ENCODE measurements around the gene F11.
"Not testable (repeated sequence)": the region's sequence is repeated elsewhere in the genome, so short reads cannot be mapped to it uniquely, and the experiment has no call there.

The F11 gene

DNA sequence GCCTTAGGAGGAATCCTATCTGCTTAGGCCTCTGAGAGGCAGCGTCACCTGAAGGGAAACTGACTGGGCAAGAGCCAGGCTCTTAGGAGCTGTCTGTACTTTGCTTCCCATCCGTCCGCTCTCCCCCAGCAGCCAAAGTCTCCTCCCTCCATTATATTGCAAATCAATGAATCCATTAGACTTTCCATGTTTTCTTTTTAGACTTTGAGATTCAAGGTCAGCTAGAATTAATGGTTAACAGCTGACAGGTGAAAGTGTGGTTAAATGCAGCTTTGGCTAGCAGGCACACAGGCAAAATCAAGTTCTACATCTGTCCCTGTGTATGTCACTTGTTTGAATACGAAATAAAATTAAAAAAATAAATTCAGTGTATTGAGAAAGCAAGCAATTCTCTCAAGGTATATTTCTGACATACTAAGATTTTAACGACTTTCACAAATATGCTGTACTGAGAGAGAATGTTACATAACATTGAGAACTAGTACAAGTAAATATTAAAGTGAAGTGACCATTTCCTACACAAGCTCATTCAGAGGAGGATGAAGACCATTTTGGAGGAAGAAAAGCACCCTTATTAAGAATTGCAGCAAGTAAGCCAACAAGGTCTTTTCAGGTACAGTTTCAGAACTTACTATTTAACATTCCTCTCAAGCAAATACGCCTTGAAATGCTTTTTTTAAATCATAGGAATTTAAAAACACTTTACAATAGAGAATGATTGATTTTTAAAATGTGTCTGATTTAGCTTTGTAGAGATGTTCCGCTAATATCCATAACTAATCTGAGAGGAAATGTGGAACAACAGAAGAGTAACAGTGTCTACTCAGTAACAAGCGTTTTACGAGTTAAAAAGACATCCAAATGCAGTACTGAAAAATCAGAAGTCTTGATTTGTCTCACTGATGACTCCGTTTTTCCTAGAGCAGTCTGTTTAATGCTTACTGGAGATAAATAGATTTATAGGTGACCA is at the start of gene F11:
Gene F11 (plus strand): TSS at position 507 of the 970 bp plus-strand sequence. CDS start 948 bp downstream, outside the sequence.
- no peak for DNase-seq

GRCh38 chr4:186216465-186217024 is 49.4 kb upstream of the F11 start:
- DNase-seq: no peak

GRCh38 chr4:186217733-186218293 is 48.2 kb upstream of the F11 start:
- no peak for DNase-seq

GRCh38 chr4:186221624-186222023 is 44.4 kb upstream of the F11 start:
- DNase-seq: no peak

- no peak for DNase-seq
Measured at GRCh38 chr4:186225848-186226247, 40.1 kb upstream of the F11 start.

DNA sequence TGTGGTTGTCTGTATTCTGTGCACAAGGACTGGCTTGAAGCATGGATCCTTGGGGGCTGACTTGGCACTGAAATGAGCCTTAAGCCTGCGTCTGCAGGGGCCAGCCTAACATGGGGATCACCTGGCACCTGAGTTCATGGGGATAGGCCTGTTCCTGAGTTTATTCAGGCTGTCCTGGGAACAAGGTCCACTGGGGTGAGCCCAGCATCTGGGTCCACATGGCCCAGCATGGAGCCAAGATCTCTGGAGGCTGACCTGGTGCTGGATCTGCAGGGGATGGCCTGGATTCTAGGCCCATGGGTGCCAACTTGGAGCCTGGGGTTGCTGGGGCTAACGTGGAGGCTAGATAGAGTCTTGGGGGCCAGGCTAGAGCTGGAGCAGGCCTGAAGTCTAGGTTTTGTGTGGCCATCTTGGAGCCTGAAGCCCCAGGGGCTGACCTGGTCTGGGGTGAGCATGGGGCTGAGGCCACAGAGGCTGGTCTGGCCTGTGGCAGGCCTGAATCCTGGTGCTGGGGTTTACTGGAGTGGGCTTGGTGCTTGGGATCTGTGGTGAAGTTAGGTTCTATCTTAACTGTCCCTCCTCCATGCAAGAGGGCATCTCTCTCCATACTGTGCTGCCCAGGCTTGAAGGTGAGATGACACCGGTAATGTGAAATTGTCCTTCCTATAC is 39.3 kb upstream of the F11 start:
- no peak for DNase-seq

GRCh38 chr4:186227221-186227620 is 38.8 kb upstream of the F11 start, which contains the start of gene KLKB1:
KLKB1 (plus strand) TSS chr4:186227507; CDS start chr4:186228196, 689 bp downstream.
- DNase-seq: no peak

- no peak for DNase-seq
Measured at GRCh38 chr4:186227744-186228513, 38.1 kb upstream of the F11 start.

- DNase-seq: no peak
Measured at GRCh38 chr4:186228514-186228894, 37.5 kb upstream of the F11 start.

DNA sequence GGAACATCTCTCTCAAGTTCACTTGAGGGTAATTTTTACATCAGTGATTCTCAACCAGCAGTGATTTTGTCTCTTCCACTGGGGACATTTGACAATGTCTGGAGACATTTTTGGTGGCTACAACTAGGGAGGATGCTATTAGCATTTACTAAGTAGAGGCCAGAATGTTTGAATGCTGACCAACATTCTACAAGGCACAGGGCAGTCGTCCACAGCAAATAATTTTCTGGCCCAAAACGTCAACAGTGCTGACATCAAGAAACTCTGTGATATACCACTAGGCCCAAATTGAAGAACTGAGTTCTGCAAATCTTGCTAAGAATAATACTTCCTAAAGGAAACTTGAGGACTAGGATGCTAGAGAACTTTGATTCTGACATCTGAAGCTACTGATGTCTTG is 31.6 kb upstream of the F11 start:
- no peak for DNase-seq

GRCh38 chr4:186236126-186236525 is 29.9 kb upstream of the F11 start:
- DNase-seq: no peak

DNA sequence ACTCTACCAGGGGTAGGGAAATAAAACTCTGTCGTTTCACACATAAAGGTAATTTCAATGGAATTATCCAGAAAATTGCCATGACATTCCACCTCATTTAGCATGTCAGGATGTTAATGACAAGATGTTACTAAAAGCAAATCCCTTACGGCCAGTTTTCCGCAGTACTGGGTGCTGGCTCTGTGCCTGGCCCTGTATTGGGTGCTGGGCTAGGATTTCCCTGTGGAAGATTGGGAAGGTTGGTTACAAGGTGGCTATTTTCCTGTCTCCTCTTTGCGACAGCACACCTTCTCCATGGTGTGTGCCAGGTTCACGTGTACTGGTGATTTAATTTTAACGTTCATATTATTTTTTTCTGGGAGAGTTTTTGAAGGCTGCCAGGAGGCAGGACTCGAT is 25.5 kb upstream of the F11 start:
- DNase-seq: no peak

- no peak for DNase-seq
Measured at GRCh38 chr4:186240848-186241491, 25.0 kb upstream of the F11 start.

- no peak for DNase-seq
Measured at GRCh38 chr4:186241616-186242015, 24.4 kb upstream of the F11 start.

DNA sequence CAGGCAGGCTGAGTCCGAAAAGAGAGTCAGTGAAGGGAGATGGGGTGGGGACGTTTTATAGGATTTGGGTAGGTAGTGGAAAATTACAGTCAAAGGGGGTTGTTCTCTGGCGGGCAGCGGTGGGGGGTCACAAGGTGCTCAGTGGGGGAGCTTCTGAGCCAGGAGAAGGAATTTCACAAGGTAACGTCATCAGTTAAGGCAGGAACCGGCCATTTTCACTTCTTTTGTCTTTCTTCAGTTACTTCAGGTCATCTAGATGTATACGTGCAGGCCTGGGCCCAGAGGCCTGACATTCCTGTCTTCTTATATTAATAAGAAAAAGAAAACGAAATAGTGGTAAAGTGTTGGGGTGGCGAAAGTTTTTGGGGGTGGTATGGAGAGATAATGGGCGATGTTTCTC is 24.0 kb upstream of the F11 start:
- not testable (repeated sequence) for DNase-seq

GRCh38 chr4:186243331-186243730 is 22.7 kb upstream of the F11 start:
- DNase-seq: no peak

GRCh38 chr4:186244835-186245234 is 21.2 kb upstream of the F11 start:
- DNase-seq: no peak

DNA sequence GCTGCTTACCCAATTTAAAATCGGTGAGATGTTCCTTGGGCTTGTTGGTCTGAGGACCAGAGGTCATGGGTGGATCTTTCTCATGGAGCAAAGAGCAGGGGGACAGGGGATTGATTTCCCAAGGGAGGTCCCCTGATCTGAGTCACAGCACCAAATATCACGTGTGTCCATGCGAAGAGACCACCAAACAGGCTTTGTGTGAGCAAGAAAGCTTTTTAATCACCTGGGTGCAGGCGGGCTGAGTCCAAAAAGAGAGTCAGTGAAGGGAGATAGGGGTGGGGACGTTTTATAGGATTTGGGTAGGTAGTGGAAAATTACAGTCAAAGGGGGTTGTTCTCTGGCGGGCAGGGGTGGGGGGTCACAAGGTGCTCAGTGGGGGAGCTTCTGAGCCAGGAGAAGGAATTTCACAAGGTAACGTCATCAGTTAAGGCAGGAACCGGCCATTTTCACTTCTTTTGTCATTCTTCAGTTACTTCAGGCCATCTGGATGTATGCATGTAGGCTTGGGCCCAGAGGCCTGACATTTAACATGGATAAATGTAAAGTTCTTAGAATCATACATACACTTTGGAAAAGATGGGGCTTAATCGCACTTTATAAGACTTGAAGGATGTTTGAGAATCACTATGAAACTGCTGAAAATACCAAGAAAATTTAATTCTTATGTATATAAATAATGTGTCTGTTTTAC is 18.8 kb upstream of the F11 start:
- not testable (repeated sequence) for DNase-seq

- no peak for DNase-seq
Measured at GRCh38 chr4:186248643-186249042, 17.3 kb upstream of the F11 start.

DNA sequence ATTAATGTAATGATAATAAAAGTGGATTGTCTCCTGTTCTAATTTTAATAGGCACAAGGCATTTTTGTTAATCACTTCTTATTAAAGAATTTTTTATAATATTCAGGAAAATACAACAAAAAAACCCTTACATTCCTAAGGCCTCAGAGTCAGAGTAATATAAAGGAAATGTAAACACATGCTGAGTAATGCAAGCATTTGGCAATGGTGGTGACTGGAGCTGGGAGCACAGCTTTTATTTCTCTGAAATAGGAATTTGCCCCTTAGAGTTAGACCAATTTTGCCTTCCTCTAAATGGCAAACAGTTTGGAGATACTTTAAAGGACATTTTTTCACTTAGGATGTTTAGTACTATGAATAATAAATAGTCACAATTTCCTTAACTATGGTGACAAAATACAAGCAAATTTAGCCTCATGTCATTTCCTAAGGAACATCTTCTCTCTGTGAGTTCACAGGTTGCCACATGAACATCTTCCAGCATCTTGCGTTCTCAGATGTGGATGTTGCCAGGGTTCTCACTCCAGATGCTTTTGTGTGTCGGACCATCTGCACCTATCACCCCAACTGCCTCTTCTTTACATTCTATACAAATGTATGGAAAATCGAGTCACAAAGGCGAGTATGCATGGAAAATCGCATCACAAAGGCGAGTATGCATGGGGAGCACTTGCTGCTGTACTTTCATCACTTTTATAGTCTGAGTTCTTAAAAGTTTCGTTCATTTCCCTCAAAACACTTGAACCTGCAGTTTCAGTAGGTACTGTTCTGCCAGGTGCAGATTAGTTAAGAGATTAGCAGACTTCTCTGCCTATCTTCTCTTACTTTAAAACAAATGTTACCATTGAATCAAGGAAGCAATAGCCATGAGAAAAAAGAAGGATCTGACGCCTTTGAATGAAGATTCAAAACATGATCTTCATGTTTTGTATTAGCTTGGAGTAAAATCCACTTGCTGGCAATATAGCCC is 15.9 kb upstream of the F11 start:
- DNase-seq: no peak
